GM23338 (cell line): Measurements from ENCODE around the gene C3AR1. TPM values are rescaled to one million over a fixed set of nuclear protein-coding genes. Genes with fewer than 3 reads are reported as not detected.

ENCODE experiments used
- ATAC-seq: fragments of 200-7000 bp; cut with Tn5 transposase; 3 replicates; pipeline ENCODE4 v1.9.1; 2020
- DNase-seq: peaks from one replicate; pipeline ENCODE4 v3.0.0-alpha.2; 2015; ENCODE audit warnings: low spot score
- H2AFZ ChIP-seq: fragments of 200-600 bp; sonication (generic); 2 replicates; pipeline ENCODE4 v1.8.0; 2016; ENCODE audit warnings: antibody characterized with exemption, mild to moderate bottlenecking, moderate library complexity
- H3F3A ChIP-seq: fragments of 200-600 bp; sonication (generic); replicated peaks from 2 replicates; pipeline ENCODE4 v1.8.0; 2017; ENCODE audit warnings: antibody characterized with exemption, mixed run types, low read depth
- H3K27ac ChIP-seq: fragments of 200-600 bp; sonication (generic); 2 replicates; pipeline ENCODE4 v1.6.1; 2016; ENCODE audit warnings: low read depth
- H3K27me3 ChIP-seq: fragments of 200-600 bp; sonication (generic); 2 replicates; pipeline ENCODE4 v1.8.0; 2016; ENCODE audit warnings: mild to moderate bottlenecking, mixed run types, moderate library complexity; ENCODE audit not compliant: insufficient read depth
- H3K36me3 ChIP-seq: fragments of 200-600 bp; sonication (generic); 2 replicates; pipeline ENCODE4 v1.8.0; 2016; ENCODE audit warnings: mild to moderate bottlenecking; ENCODE audit not compliant: insufficient read depth
- H3K4me1 ChIP-seq: fragments of 200-600 bp; sonication (generic); 2 replicates; pipeline ENCODE4 v1.8.0; 2016; ENCODE audit warnings: mild to moderate bottlenecking, moderate library complexity; ENCODE audit not compliant: insufficient read depth
- H3K4me2 ChIP-seq: fragments of 200-600 bp; sonication (generic); 2 replicates; pipeline ENCODE4 v1.7.1; 2017; ENCODE audit warnings: mixed run types
- H3K4me3 ChIP-seq: fragments of 200-600 bp; sonication (generic); 2 replicates; pipeline ENCODE4 v1.6.1; 2016; ENCODE audit warnings: mixed run types
- H3K79me2 ChIP-seq: fragments of 200-600 bp; sonication (generic); replicated peaks from 2 replicates; pipeline ENCODE4 v1.8.0; 2017; ENCODE audit warnings: mild to moderate bottlenecking; ENCODE audit not compliant: insufficient read depth
- H3K9me2 ChIP-seq: fragments of 200-600 bp; sonication (generic); 2 replicates; pipeline ENCODE4 v1.8.0; 2017; ENCODE audit not compliant: insufficient read depth
- H4K20me1 ChIP-seq: fragments of 200-600 bp; sonication (generic); replicated peaks from 2 replicates; pipeline ENCODE4 v1.8.0; 2017; ENCODE audit warnings: mild to moderate bottlenecking; ENCODE audit not compliant: insufficient read depth
- H3K27ac Mint-ChIP-seq: 2 replicates; pipeline ENCODE4 v1.8.0; 2020; ENCODE audit warnings: inconsistent platforms, mild to moderate bottlenecking, moderate library complexity, mixed read lengths
- H3K27me3 Mint-ChIP-seq: 3 replicates; pipeline ENCODE4 v1.8.0; 2022; ENCODE audit warnings: low read depth, mild to moderate bottlenecking, moderate library complexity, mixed read lengths, inconsistent platforms; ENCODE audit not compliant: insufficient read depth, poor library complexity
- H3K36me3 Mint-ChIP-seq: 3 replicates; pipeline ENCODE4 v1.8.0; 2021; ENCODE audit warnings: low read depth, mild to moderate bottlenecking, inconsistent platforms, moderate library complexity, mixed read lengths
- H3K4me1 Mint-ChIP-seq: 3 replicates; pipeline ENCODE4 v1.8.0; 2020; ENCODE audit warnings: mild to moderate bottlenecking, inconsistent platforms, mixed read lengths
- H3K4me3 Mint-ChIP-seq: 3 replicates; pipeline ENCODE4 v1.8.0; 2021; ENCODE audit warnings: moderate library complexity, mild to moderate bottlenecking, inconsistent platforms, mixed read lengths
- H3K9me3 Mint-ChIP-seq: 3 replicates; pipeline ENCODE4 v1.8.0; 2020; ENCODE audit warnings: moderate library complexity, mild to moderate bottlenecking, inconsistent platforms, mixed read lengths
- EZH2 ChIP-seq: fragments of 200-600 bp; sonication (generic); IDR thresholded peaks from one replicate; pipeline ENCODE4 v1.8.0; 2017; ENCODE audit warnings: antibody characterized with exemption, mild to moderate bottlenecking, low read depth; ENCODE audit not compliant: unreplicated experiment
- EZH2phosphoT487 ChIP-seq: fragments of 200-600 bp; sonication (generic); IDR thresholded peaks from one replicate; pipeline ENCODE4 v1.8.1; 2018; ENCODE audit warnings: antibody characterized with exemption; ENCODE audit not compliant: unreplicated experiment
- JUNB ChIP-seq: IDR thresholded peaks from one replicate; pipeline ENCODE4 v1.6.1; 2016; ENCODE audit warnings: antibody characterized with exemption; ENCODE audit not compliant: unreplicated experiment
- NANOG ChIP-seq: IDR thresholded peaks from 2 replicates; pipeline ENCODE4 v1.6.1; 2016; ENCODE audit warnings: antibody characterized with exemption, borderline replicate concordance
- STAT1 ChIP-seq: IDR thresholded peaks from one replicate; pipeline ENCODE4 v1.6.1; 2016; ENCODE audit warnings: antibody characterized with exemption; ENCODE audit not compliant: unreplicated experiment
- ZNF114 ChIP-seq: fragments of 250-450 bp; sonication (Bioruptor Pico); IDR thresholded peaks from 2 replicates; pipeline ENCODE4 v1.5.0; 2020; ENCODE audit warnings: mild to moderate bottlenecking, moderate library complexity
- ZNF331 ChIP-seq: fragments of 250-450 bp; sonication (Bioruptor Pico); IDR thresholded peaks from 2 replicates; pipeline ENCODE4 v1.5.0; 2020; ENCODE audit warnings: low read depth, mild to moderate bottlenecking, moderate library complexity
- ZNF462 ChIP-seq: fragments of 250-450 bp; sonication (Bioruptor Pico); IDR thresholded peaks from 2 replicates; pipeline ENCODE4 v1.5.0; 2020; ENCODE audit warnings: mild to moderate bottlenecking, moderate library complexity
- polyA plus RNA-seq: library from polyadenylated mRNA; unstranded; fragments of >200 nt; fragmentation: Nextera tagmentation; extraction: Ambion mirVana; gene quantifications from 2 replicates; pipeline ENCODE4 v1.2.1, GENCODE V29; 2016
- total RNA-seq: library from RNA; depleted of rRNA; stranded (reverse); fragments of >200 nt; shearing (Covaris generic); gene quantifications from 2 replicates; pipeline ENCODE4 v1.2.3, GENCODE V29; 2014

C3AR1 gene
- total and polyA plus RNA-seq, 2 experiments from 2014 or later, result not detected

GRCh38 chr12:8099235-8099634 lies 33.1 kb upstream of the C3AR1 start (continued):
- TF ChIP-seq ZNF462 (CRISPR knock-in tag) (no peak), ZNF331 (CRISPR knock-in tag) (no peak), EZH2phosphoT487 (no peak), STAT1 (no peak)

- Histone ChIP-seq H3K4me2 (no peak overlapping the region), H3K4me1 (no peaks in the 10 kb centered on the region), H3F3A (no peaks in the 10 kb centered on the region), H2AFZ (no peak overlapping the region), H3K27ac (no peak overlapping the region), H3K79me2 (no peaks in the 10 kb centered on the region), H3K4me3 (no peak overlapping the region), H4K20me1 (0 out of 2 replicates have a peak, but pooled peaks cover 3% of the 10 kb centered on the region), H3K27me3 (no peaks in the 10 kb centered on the region), H3K36me3 (peaks cover 18% of the 10 kb centered on the region), H3K9me2 (no peaks in the 10 kb centered on the region)
- Mint-ChIP-seq H3K36me3 (peaks cover 59% of the 10 kb centered on the region), H3K27me3 (no peaks in the 10 kb centered on the region), H3K9me3 (no peaks in the 10 kb centered on the region), H3K4me1 (no peaks in the 10 kb centered on the region), H3K4me3 (no peak overlapping the region), H3K27ac (no peak overlapping the region)
- ATAC-seq (no peak), DNase-seq (no peak)
- no peak for TF ChIP-seq ZNF462 (CRISPR knock-in tag)
- TF ChIP-seq JUNB, result no peak
- TF ChIP-seq EZH2, result no peak
- no peak for TF ChIP-seq NANOG
- TF ChIP-seq ZNF114 (CRISPR knock-in tag), result no peak
- TF ChIP-seq ZNF331 (CRISPR knock-in tag), result no peak
- TF ChIP-seq STAT1, result no peak
Measured at GRCh38 chr12:8096281-8096915, 30.2 kb upstream of the C3AR1 start.
